ENCODE results near the gene DNAH11.

DNAH11 gene

DNA sequence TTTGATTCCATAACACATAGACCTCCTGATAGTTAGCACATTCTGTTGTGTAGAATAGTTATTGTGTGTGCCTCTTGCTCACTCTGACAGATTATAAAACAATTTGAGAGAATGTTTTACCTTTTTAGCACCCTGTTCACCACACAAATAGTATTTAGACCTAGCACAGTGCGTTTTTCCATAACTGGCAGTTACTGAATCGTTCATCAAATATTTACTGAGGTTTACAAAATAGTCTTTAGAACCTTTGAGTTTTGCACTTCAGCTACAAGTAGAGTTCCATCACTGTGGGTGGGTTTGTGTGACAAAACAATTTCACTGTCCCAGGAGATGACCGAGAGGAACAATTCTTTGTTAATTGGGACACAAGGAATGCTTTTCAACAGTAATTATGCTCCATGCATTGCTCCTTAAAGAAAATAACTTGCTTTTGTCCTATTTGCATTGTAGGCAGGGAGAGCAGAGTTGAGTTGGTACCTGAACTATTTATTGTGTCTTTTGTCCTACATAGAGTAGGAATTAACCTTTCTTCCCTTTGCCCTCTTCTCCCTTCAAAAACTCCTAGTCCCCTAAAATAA lies 62.3 kb downstream of the DNAH11 start:
- TF ChIP-seq, protein P1, sequence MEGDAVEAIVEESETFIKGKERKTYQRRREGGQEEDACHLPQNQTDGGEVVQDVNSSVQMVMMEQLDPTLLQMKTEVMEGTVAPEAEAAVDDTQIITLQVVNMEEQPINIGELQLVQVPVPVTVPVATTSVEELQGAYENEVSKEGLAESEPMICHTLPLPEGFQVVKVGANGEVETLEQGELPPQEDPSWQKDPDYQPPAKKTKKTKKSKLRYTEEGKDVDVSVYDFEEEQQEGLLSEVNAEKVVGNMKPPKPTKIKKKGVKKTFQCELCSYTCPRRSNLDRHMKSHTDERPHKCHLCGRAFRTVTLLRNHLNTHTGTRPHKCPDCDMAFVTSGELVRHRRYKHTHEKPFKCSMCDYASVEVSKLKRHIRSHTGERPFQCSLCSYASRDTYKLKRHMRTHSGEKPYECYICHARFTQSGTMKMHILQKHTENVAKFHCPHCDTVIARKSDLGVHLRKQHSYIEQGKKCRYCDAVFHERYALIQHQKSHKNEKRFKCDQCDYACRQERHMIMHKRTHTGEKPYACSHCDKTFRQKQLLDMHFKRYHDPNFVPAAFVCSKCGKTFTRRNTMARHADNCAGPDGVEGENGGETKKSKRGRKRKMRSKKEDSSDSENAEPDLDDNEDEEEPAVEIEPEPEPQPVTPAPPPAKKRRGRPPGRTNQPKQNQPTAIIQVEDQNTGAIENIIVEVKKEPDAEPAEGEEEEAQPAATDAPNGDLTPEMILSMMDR (IDR thresholded peaks at IDR 0.05), result no peak
- no peak for TF ChIP-seq ZFX (IDR thresholded peaks at IDR 0.05; ENCODE audit: borderline replicate concordance)
- no peak overlapping the region for H3K27ac ChIP-seq

DNA sequence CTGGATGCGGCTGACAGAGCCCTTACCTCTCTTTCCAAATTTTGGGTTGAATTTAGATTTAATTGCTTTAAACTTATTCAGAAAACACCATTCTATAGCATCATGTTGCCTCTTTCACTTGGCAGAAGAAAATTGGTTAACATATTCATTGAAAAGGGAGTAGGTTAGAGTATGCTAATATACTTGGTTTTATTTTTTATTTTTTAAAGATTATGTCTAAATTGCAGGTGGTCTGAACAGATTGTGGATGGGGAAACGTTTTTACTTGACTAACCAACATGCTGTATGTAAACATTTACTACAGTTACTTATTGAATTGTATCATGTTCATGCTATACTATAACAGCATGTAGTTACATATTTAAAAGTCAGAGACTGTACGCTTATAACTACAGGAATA lies 65.6 kb downstream of the DNAH11 start:
- TF ChIP-seq, protein P1 (IDR thresholded peaks at IDR 0.05), result no peak
- no peak for TF ChIP-seq ZFX (IDR thresholded peaks at IDR 0.05; ENCODE audit: borderline replicate concordance)
- H3K27ac ChIP-seq, result no peak overlapping the region

DNA sequence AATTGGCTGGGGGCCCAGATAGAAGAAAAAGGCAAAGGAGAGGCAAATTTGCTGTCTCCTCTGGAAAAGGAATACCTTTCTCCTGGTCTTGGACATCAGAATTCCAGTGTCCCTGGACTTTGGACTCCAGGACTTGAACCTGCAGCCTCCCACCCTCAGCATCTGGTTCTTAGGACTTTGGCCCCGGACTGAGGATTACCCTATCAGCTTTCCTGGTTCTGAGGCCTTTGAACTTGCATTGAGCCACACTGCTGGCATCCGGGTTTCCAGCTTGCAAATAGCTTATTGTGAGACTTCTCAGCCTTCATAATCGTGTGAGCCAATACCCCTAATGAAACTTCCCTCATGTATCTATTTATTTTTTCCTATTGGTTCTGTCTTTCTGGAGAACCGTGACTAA lies 68.3 kb downstream of the DNAH11 start:
- H3K27ac ChIP-seq, result no peak overlapping the region
- no peak for TF ChIP-seq ZFX (IDR thresholded peaks at IDR 0.05; ENCODE audit: borderline replicate concordance)
- TF ChIP-seq, protein P1 (IDR thresholded peaks at IDR 0.05), result no peak

DNA sequence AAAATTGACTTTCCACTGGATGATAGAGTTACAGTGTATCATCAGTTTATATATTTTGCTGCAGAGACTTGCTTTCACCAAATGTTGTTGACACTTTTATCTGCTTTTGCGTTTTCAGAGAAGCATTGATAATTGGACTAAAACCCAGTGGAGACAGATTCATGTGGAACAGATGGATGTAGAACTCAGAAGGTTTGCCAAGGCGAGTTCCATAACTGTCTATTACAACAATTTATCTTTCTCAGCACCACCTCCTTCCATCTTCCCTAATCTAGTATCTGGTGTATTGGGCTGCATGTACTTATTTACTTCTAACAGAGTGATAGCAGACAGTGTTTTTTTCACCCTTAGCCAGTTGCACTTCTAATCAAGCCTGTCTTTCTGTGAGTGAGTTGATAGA lies 73.3 kb downstream of the DNAH11 start:
- no peak overlapping the region for H3K27ac ChIP-seq
- no peak for TF ChIP-seq ZFX (IDR thresholded peaks at IDR 0.05; ENCODE audit: borderline replicate concordance)
- TF ChIP-seq, protein P1 (IDR thresholded peaks at IDR 0.05), result no peak

DNA sequence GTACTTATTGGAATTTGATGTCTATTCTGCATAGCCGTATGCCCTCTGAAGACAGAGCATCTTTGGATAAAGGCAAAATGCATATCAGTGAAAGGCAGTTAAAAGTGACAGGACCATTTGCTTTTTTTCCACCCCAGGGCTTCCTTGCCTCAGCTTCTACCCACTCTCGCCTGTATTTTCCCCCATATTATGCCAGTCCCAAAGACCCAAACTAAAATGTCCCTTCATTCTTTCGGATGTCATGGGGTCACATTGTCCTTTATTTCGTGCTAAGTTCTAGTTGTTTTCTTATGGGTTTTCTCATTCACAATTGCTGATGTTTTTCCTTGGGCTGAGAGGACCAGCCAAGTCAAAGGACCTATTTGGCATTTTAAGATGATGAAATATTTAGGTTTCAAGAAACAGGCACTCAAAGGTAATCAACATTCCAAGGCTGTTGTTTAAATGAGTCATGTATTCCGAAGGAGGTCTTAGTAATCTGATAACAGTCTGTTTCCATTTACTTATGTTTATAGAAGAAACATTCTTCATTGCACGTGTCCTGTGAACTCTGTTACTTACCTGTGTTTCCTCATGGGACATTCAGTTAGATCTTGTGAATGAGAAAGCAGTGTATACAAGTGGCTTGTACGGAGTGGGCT lies 74.1 kb downstream of the DNAH11 start:
- TF ChIP-seq, protein P1 (IDR thresholded peaks at IDR 0.05), result no peak
- TF ChIP-seq ZFX (IDR thresholded peaks at IDR 0.05; ENCODE audit: borderline replicate concordance), result no peak
- H3K27ac ChIP-seq, result peak overlapping the region; percentile 22; the same call in 1 of the 2 replicates

DNA sequence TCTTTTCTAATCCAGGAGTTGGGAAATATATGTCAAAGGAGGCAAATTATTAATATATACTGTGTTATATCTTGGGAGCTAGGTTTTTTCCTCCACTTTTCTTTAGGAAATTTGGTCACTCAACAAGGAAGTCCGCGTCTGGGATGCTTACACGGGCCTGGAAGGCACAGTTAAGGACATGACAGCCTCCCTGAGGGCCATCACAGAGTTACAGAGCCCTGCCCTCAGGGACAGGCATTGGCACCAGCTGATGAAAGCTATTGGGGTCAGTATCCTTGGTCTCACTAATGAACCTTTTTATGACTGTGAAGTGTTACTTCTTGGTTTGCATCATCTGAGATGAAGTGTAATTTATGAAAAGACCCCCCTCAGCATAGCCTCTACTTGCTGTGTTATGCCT lies 74.7 kb downstream of the DNAH11 start:
- no peak for TF ChIP-seq ZFX (IDR thresholded peaks at IDR 0.05; ENCODE audit: borderline replicate concordance)
- peak overlapping the region; percentile 22; the same call in 1 of the 2 replicates for H3K27ac ChIP-seq

DNA sequence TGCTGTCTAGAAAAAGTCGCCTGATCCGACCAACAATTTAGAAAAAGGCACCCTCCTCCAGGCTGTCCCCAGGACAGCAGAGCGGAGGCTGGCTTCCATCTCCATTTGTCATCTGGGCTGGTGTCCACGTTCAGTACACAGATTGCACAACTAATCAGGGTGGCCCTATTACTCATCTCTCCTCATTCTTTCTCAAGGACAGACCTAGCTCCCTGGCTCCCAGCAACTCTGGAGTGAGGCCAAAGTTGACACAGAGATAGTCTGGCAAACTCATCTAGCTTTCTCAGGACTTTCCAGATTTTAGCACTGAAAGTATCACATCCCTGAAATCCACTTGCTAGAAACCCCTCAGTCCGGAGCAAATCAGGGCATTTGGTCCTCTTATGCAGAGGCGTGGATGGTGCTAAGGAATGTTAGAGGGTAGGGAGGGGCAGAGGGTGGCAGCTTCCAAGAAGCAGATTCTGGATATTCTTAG lies 75.1 kb downstream of the DNAH11 start:
- no peak for TF ChIP-seq ZFX (IDR thresholded peaks at IDR 0.05; ENCODE audit: borderline replicate concordance)
- TF ChIP-seq, protein P1 (IDR thresholded peaks at IDR 0.05), result no peak
- H3K27ac ChIP-seq, result peak overlapping the region; percentile 22; the same call in 1 of the 2 replicates
